Measurements from ENCODE around the gene HCFC1.

- no peak for TF ChIP-seq CTCF (IDR thresholded peaks at IDR 0.05)
- no peak for TF ChIP-seq POLR2A (IDR thresholded peaks at IDR 0.05; ENCODE audit: low read length)
- no peak for TF ChIP-seq NFE2L2 (conservative IDR thresholded peaks at IDR 0.05; ENCODE audit: low read length)
- TF ChIP-seq CHD4 (IDR thresholded peaks at IDR 0.05; ENCODE audit: borderline replicate concordance) = no peak
- no peak for TF ChIP-seq JUNB (IDR thresholded peaks at IDR 0.05)
- TF ChIP-seq HDAC2 (IDR thresholded peaks at IDR 0.05) = no peak
- no peak for TF ChIP-seq MYC (IDR thresholded peaks at IDR 0.05; ENCODE audit: borderline replicate concordance, low read length)
- TF ChIP-seq USF2 (IDR thresholded peaks at IDR 0.05) = no peak
- no peak for TF ChIP-seq RFX5 (IDR thresholded peaks at IDR 0.05)
- no peak for TF ChIP-seq RAD21 (conservative IDR thresholded peaks at IDR 0.05 in 1 of 2, IDR thresholded peaks at IDR 0.05 in 1 of 2)
- TF ChIP-seq KDM1A (IDR thresholded peaks at IDR 0.05; ENCODE audit: low read depth) = no peak
These were observed 69.9 kb downstream of the HCFC1 start for GRCh38 chrX:153901753-153902140.

Data from A549 (cell line).